Activated effector memory CD4-positive, alpha-beta T cell treated with Interleukin-2 at 50 U/mL for 16 hours (primary cell): Measurements from ENCODE around the gene PICK1.
"Not testable (repeated sequence)": the region's sequence is repeated elsewhere in the genome, so short reads cannot be mapped to it uniquely, and the experiment has no call there.

ENCODE experiments used
- DNase-seq: peaks from one replicate; pipeline ENCODE4 v3.0.0-alpha.2; 2020

Gene PICK1

GRCh38 chr22:38097557-38098409 lies 40.6 kb downstream of the PICK1 start:
- DNase-seq, result no peak

GRCh38 chr22:38098410-38099249 lies 41.4 kb downstream of the PICK1 start:
- DNase-seq, result no peak

- DNase-seq, result no peak
Measured at GRCh38 chr22:38103641-38104040, 46.4 kb downstream of the PICK1 start.

GRCh38 chr22:38104084-38104483 lies 46.9 kb downstream of the PICK1 start:
- no peak for DNase-seq

GRCh38 chr22:38106814-38107578 lies 49.8 kb downstream of the PICK1 start:
- DNase-seq, result no peak

GRCh38 chr22:38107692-38108515 lies 50.7 kb downstream of the PICK1 start:
- no peak for DNase-seq

- no peak for DNase-seq
Measured at GRCh38 chr22:38108561-38109319, 51.5 kb downstream of the PICK1 start.

- no peak for DNase-seq
Measured at GRCh38 chr22:38109371-38110001, 52.3 kb downstream of the PICK1 start.

- DNase-seq, result no peak
Measured at GRCh38 chr22:38110008-38110862, 53.0 kb downstream of the PICK1 start, which contains the start of gene BAIAP2L2. BAIAP2L2 (minus strand) TSS chr22:38110684; CDS start chr22:38110525, 159 bp downstream.

- DNase-seq, result no peak
Measured at GRCh38 chr22:38110863-38111852, 54.0 kb downstream of the PICK1 start.

GRCh38 chr22:38111925-38112355 lies 54.7 kb downstream of the PICK1 start:
- no peak for DNase-seq

- DNase-seq, result no peak
Measured at GRCh38 chr22:38112381-38112780, 55.2 kb downstream of the PICK1 start.

- peak; percentile 64 for DNase-seq
Measured at GRCh38 chr22:38114484-38115398, 57.5 kb downstream of the PICK1 start.

GRCh38 chr22:38115423-38116205 lies 58.4 kb downstream of the PICK1 start:
- no peak for DNase-seq

- not testable (repeated sequence) for DNase-seq
Measured at GRCh38 chr22:38117556-38117955, 60.4 kb downstream of the PICK1 start.

GRCh38 chr22:38118182-38118581 lies 61.0 kb downstream of the PICK1 start:
- no peak for DNase-seq
